GM12873 (cell line): ENCODE measurements around the gene AUP1.

ENCODE experiments used
- TF ChIP-seq, protein P1 (sequence below): IDR thresholded peaks from 2 replicates; pipeline ENCODE4 v1.5.1; 2012; ENCODE audit warnings: low read depth, mild to moderate bottlenecking, moderate library complexity, low read length, control low read depth; ENCODE audit not compliant: insufficient read depth; ENCODE audit errors: missing control alignments

AUP1 gene

DNA sequence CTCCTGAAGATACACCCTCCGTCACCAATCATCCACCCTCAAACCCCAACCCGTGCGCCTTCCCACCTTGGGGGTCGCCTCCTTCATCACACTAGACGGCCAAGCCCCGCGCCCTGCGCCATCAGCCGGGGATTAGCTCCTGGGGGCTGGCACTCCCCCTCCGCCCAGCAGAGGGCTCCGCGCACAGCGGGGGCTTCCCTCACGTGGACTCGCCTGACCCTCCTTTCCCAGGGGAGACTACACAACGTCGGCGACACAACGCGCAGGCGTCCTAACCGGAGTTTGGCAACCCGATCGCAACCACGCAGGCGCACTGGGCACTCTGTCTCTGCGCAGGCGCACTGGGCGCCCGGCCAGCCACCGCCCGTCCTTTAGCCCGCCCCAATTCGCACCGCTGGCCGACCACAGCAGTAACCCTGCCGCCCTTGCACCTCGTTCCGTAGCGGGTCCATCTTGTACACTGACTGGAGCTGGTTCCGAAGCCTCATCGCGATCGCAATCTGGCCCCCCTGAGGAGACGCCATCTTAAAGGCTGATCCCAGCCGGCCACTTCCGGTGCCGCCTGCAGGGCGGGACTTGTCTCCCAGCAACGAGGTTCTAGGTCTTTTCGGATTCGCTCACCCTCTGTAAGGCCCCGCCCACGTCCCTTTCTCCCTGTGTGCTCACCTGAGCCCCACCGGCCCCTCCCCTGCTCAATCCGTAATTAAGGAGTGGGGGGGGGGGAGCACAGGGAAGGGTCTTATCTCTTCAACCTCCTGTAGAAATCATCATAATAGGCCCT, 22.2 kb downstream of the AUP1 start, which contains the start of gene PCGF1:
TSS of gene PCGF1 (minus strand) at position 551 of the 781 bp plus-strand sequence. CDS start at position 524, 27 bp downstream.
- TF ChIP-seq, protein P1, sequence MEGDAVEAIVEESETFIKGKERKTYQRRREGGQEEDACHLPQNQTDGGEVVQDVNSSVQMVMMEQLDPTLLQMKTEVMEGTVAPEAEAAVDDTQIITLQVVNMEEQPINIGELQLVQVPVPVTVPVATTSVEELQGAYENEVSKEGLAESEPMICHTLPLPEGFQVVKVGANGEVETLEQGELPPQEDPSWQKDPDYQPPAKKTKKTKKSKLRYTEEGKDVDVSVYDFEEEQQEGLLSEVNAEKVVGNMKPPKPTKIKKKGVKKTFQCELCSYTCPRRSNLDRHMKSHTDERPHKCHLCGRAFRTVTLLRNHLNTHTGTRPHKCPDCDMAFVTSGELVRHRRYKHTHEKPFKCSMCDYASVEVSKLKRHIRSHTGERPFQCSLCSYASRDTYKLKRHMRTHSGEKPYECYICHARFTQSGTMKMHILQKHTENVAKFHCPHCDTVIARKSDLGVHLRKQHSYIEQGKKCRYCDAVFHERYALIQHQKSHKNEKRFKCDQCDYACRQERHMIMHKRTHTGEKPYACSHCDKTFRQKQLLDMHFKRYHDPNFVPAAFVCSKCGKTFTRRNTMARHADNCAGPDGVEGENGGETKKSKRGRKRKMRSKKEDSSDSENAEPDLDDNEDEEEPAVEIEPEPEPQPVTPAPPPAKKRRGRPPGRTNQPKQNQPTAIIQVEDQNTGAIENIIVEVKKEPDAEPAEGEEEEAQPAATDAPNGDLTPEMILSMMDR = peak; percentile 66

DNA sequence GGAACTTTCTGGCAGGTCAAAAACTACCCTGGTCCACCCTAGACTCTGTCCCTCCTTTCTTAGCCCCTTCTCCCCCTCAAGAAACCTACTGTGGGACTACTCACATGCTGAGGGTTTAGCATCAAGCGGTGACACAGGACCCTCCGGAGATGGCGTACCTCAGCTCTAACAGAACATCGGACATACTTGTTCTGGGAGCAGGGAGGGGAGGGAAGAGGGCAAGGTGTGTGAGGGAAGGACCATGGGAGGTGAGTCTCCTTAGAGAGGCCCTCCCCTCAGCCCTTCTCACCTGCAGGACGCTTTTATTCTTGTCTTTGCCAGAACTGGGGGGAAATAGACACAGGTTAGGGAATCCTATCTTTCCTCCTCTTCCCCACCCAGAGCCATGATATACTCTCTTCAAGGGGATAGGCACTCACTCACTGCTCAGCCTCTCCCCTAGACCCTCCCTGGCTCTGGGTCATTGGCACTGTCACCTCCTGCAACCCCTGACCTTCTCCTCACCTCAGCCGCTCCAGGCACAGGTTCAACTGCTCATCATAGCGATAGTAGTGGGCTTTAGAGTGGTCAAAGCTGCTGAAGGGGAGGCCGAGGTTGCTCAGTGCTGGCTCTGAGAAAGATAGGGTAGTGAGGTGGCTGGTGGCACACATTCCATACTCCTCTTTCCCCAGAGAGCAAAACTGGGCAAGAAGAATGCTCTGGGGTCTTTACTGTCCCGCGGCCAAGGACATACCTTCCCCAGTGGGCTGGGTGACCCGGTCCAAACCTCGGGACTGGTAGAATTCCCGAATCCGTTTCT, 23.9 kb downstream of the AUP1 start:
- TF ChIP-seq, protein P1 = no peak

DNA sequence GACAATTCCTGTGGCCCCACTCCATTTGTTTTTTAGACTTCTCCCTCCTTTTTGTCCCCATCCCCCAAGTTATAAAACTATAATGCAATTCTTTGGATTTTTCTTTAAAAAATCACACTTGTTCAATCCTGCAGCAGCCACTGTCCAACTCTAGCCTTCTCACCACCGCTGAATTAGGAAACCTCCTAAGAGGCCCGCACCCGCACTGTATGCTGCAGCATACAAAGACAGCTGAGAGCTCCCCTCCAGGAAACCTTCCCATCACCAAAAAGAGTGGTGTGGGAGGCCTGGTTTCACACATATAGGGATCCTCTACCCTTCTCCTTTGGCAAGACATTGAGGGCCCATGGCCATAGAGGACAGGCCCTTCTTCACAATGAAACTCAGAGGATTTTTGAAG, 24.9 kb downstream of the AUP1 start:
- TF ChIP-seq, protein P1 = no peak

DNA sequence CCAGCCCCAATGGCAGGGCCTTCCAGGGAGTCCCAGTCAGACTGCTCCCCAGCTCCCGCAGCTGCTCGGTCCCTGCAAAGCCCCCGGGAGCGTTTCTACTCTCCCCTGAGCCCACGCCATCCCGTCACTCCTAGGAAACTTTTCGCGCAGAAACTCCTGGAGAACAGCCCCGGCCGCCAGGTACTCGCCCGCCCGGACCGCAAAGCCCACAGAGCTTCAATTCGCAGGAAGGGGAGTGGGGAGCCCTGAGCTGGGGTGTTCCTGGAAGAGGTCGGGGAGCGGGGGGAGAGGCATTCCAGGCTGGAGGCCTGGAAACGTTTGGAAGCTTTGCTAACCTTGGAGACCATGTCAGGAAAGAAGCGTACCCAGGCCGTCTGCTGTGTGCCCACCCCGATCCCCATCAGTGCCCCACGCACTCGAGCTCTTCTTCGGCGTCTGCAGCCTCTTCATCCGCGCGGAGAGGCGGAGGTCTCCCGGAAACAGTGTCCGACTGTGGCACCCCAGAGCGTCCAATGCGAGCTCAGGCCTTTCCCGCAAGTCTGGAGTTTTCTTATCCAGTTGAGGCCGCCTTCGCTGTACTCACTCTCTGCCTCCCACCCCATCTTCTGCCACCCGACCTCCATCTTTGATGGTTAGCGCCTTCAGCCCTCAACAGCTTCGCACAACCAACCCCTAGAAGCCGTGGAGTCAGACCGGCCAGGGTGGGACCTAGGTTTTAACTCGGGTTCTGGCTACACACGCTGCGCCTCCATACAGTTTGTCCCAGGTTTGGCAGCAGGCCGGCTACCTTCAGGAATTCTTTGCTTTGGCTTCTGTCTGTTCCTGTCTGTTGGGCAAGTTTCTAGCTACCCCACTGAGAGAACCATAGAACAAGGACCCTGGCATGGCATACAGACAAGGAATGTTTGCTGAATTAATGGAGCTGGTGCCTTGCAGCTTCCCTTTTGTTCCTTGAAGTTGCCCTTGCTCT, 25.7 kb downstream of the AUP1 start:
- TF ChIP-seq, protein P1 = no peak

DNA sequence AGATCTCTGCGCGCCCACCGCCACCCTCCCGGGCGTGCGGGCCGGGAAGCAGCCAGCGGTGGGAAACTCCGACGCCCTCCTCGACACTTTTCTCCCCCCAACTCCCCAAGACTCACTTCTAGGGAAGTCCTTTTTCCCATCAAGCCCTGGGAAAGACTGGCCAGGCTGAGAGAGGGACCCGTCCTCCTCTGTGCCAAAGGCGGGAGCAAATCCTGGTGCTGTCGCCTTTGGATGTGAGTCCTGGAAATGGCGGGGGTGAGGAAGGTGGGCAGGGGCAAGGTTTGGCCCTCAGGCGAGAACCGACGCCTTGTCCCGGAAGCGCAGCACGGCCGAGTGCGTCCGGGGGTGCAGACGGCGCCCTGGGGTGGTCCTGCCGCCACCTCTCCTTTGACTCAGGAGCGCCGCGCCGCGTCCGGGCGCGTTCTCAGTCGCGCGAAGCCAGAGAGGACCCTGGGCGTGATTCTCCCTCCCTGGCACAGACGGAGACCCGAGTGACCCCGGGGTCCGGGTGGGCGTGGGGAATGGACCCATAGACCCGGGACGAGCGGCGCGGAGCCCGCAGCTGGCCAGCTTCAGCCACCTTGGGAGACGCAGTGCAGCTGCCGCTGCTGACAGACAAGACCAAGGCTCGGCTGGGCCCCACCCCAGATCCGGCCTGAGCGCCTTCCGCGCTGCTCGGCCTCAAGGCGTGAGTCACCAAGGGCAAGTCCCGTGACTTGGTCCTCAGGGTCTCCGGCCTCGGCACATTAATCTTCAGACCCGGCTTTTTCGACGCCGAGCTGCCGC, 26.6 kb downstream of the AUP1 start:
- TF ChIP-seq, protein P1 = peak; percentile 54

DNA sequence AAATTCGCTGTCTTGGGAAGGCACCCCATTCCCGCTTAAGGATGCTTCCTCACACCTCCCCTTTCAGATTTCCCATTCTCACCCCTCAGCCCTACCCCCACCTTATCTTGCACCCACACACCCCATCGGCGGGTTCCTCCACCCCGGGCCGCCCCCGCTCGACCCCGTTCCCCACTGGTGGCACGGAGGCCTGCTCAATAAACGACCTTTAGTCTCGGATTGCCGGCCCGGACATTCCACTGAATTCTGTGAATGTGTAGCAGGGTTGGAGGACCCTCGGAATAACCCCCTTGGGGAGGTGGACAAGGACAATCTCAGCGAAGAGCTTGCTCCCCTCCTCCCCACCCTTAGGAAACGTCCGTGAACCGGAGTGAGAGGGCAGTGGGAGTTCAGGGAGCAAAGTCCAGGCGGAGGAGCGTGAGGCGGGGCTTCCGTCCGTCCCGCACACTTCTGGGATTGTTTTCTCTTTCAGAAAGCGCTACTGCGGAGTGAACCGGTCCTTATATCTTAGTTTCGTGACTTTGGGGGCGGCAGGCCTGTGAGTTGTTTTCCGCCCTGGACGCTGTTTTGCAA, 27.3 kb downstream of the AUP1 start:
- TF ChIP-seq, protein P1 = no peak
